ENCODE measurements around the gene ASGR1.

The ASGR1 gene

GRCh38 chr17:7174603-7175326 lies 4.4 kb downstream of the ASGR1 start (continued):
- TF ChIP-seq ZNF704 (tag by site-specific recombination; IDR thresholded peaks at IDR 0.05): peak; percentile 60; the same call in 1 of the 2 replicates
- TF ChIP-seq KLF7 (tag by site-specific recombination; IDR thresholded peaks at IDR 0.05; ENCODE audit: borderline replicate concordance): 0 out of 2 replicates have a peak, but pooled peaks have one; percentile 14
- peak; percentile 9; the same call in 1 of the 2 replicates for TF ChIP-seq ZNF791 (tag by site-specific recombination; IDR thresholded peaks at IDR 0.05)
- peak; percentile 56; the same call in 1 of the 2 replicates for TF ChIP-seq SALL2 (tag by site-specific recombination; IDR thresholded peaks at IDR 0.05; ENCODE audit: borderline replicate concordance)
- peak; percentile 62 for TF ChIP-seq ZNF148 (tag by site-specific recombination; IDR thresholded peaks at IDR 0.05; ENCODE audit: borderline replicate concordance)
- TF ChIP-seq PATZ1 (tag by site-specific recombination; IDR thresholded peaks at IDR 0.05): 0 out of 2 replicates have a peak, but pooled peaks have one; percentile 28
- peak; percentile 61; the same call in 1 of the 2 replicates for TF ChIP-seq ZBTB10 (tag by site-specific recombination; IDR thresholded peaks at IDR 0.05)
- TF ChIP-seq, protein P1, sequence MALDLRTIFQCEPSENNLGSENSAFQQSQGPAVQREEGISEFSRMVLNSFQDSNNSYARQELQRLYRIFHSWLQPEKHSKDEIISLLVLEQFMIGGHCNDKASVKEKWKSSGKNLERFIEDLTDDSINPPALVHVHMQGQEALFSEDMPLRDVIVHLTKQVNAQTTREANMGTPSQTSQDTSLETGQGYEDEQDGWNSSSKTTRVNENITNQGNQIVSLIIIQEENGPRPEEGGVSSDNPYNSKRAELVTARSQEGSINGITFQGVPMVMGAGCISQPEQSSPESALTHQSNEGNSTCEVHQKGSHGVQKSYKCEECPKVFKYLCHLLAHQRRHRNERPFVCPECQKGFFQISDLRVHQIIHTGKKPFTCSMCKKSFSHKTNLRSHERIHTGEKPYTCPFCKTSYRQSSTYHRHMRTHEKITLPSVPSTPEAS (tag by site-specific recombination; IDR thresholded peaks at IDR 0.05): peak; percentile 93
- TF ChIP-seq ZNF768 (tag by site-specific recombination; IDR thresholded peaks at IDR 0.05): no peak
- no peak for TF ChIP-seq ZNF48 (tag by site-specific recombination; IDR thresholded peaks at IDR 0.05)
- TF ChIP-seq ZNF514 (tag by site-specific recombination; IDR thresholded peaks at IDR 0.05): 0 out of 2 replicates have a peak, but pooled peaks have one; percentile 36
- TF ChIP-seq ZNF266 (tag by site-specific recombination; IDR thresholded peaks at IDR 0.05; ENCODE audit: low read depth): 0 out of 2 replicates have a peak, but pooled peaks have one; percentile 4
- no peak for TF ChIP-seq ZNF398 (tag by site-specific recombination; IDR thresholded peaks at IDR 0.05)
- peak; percentile 61; the same call in 1 of the 2 replicates for TF ChIP-seq ZNF785 (tag by site-specific recombination; IDR thresholded peaks at IDR 0.05)
- TF ChIP-seq, protein P2, sequence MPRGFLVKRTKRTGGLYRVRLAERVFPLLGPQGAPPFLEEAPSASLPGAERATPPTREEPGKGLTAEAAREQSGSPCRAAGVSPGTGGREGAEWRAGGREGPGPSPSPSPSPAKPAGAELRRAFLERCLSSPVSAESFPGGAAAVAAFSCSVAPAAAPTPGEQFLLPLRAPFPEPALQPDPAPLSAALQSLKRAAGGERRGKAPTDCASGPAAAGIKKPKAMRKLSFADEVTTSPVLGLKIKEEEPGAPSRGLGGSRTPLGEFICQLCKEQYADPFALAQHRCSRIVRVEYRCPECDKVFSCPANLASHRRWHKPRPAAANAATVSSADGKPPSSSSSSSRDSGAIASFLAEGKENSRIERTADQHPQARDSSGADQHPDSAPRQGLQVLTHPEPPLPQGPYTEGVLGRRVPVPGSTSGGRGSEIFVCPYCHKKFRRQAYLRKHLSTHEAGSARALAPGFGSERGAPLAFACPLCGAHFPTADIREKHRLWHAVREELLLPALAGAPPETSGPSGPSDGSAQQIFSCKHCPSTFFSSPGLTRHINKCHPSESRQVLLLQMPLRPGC (tag by site-specific recombination; IDR thresholded peaks at IDR 0.05): peak; percentile 37; the same call in 1 of the 2 replicates
- peak; percentile 14; the same call in 1 of the 2 replicates for TF ChIP-seq WT1 (tag by site-specific recombination; IDR thresholded peaks at IDR 0.05)
- no peak for TF ChIP-seq FEZF1 (tag by site-specific recombination; IDR thresholded peaks at IDR 0.05)
- 0 out of 2 replicates have a peak, but pooled peaks have one; percentile 52 for TF ChIP-seq ZNF571 (tag by site-specific recombination; IDR thresholded peaks at IDR 0.05)
- no peak for TF ChIP-seq CTCF (tag by site-specific recombination; IDR thresholded peaks at IDR 0.05)
- 0 out of 2 replicates have a peak, but pooled peaks have one; percentile 24 for TF ChIP-seq ZNF211 (tag by site-specific recombination; IDR thresholded peaks at IDR 0.05; ENCODE audit: low read depth)
- TF ChIP-seq ZNF133 (tag by site-specific recombination; IDR thresholded peaks at IDR 0.05): no peak; the same call in 1 of the 2 replicates
- TF ChIP-seq ZNF548 (tag by site-specific recombination; IDR thresholded peaks at IDR 0.05): 0 out of 2 replicates have a peak, but pooled peaks have one; percentile 33

Data from HEK293 (cell line).